Esophagus muscularis mucosa (tissue), 3 donors: ENCODE data around the gene ZNF597.

Experiments used
- CTCF ChIP-seq, 3 experiments: fragments of 200-600 bp in 2 of 3; fragments of 450-650 bp in 1 of 3; sonication (generic) in 2 of 3; IDR thresholded peaks; one replicate each; pipeline ENCODE4 v1.5.1; 2017 to 2019; ENCODE audit warnings: antibody characterized with exemption in 3 of 3, mild to moderate bottlenecking in 2 of 3, moderate library complexity in 1 of 3
- POLR2A ChIP-seq: fragments of 450-650 bp; IDR thresholded peaks from one replicate; pipeline ENCODE4 v1.6.1; 2017; ENCODE audit warnings: antibody characterized with exemption, moderate library complexity, mild to moderate bottlenecking, low read depth
- POLR2AphosphoS5 ChIP-seq, 2 donors: sonication (generic); formaldehyde crosslinking; IDR thresholded peaks; one replicate each; pipeline ENCODE4 v1.6.1; 2017; ENCODE audit warnings: antibody characterized with exemption in 2 of 2

GRCh38 chr16:3469736-3470135, 26.4 kb upstream of the ZNF597 start:
- no peak for TF ChIP-seq CTCF (IDR thresholded peaks at IDR 0.05)
- TF ChIP-seq POLR2A: no peak
- TF ChIP-seq POLR2AphosphoS5 (IDR thresholded peaks at IDR 0.05): no peak
